Smooth muscle cell (in vitro differentiated cells): ENCODE data around the gene PANK1. TPM values are rescaled to one million over a fixed set of nuclear protein-coding genes. Genes with fewer than 3 reads are reported as not detected.
A peak's percentile ranks its signal among the peaks of the same experiment; 100 is the strongest.

Experiments used
- DNase-seq: peaks from one replicate; lab custom pipeline; 2025; ENCODE audit not compliant: unreplicated experiment; lab: John Stamatoyannopoulos, UW
- H2AFZ ChIP-seq: fragments of 200-600 bp; sonication (generic); 2 replicates; pipeline ENCODE4 v1.6.0; 2016; ENCODE audit warnings: antibody characterized with exemption, low read depth, mild to moderate bottlenecking
- H3F3A ChIP-seq: fragments of 200-600 bp; sonication (generic); 2 replicates; pipeline ENCODE4 v1.6.0; 2017; ENCODE audit warnings: antibody characterized with exemption, low read depth
- H3K27ac ChIP-seq: fragments of 200-600 bp; sonication (generic); 2 replicates; pipeline ENCODE4 v1.5.1; 2016; ENCODE audit warnings: low read depth, mild to moderate bottlenecking
- H3K27me3 ChIP-seq: fragments of 200-600 bp; sonication (generic); 2 replicates; pipeline ENCODE4 v1.6.1; 2016; ENCODE audit warnings: low read depth, mild to moderate bottlenecking
- H3K36me3 ChIP-seq: fragments of 200-600 bp; sonication (generic); 2 replicates; pipeline ENCODE4 v1.5.1; 2016; ENCODE audit warnings: low read depth
- H3K4me1 ChIP-seq: fragments of 200-600 bp; sonication (generic); 2 replicates; pipeline ENCODE4 v1.5.1; 2016; ENCODE audit warnings: low read depth
- H3K4me2 ChIP-seq: fragments of 200-600 bp; sonication (generic); 2 replicates; pipeline ENCODE4 v1.6.0; 2016; ENCODE audit warnings: mild to moderate bottlenecking
- H3K4me3 ChIP-seq: fragments of 200-600 bp; sonication (generic); 2 replicates; pipeline ENCODE4 v1.5.1; 2016; ENCODE audit warnings: mild to moderate bottlenecking
- H3K79me2 ChIP-seq: fragments of 200-600 bp; sonication (generic); 2 replicates; pipeline ENCODE4 v1.6.0; 2016; ENCODE audit warnings: low read depth, mild to moderate bottlenecking
- H3K9ac ChIP-seq: fragments of 200-600 bp; sonication (generic); 2 replicates; pipeline ENCODE4 v1.6.0; 2016; ENCODE audit warnings: low read depth
- H3K9me3 ChIP-seq: fragments of 200-600 bp; sonication (generic); replicated peaks from 2 replicates; pipeline ENCODE4 v1.5.1; 2016; ENCODE audit warnings: low read depth
- H4K20me1 ChIP-seq: fragments of 200-600 bp; sonication (generic); 2 replicates; pipeline ENCODE4 v1.6.0; 2016; ENCODE audit warnings: low read depth
- CTCF ChIP-seq: fragments of 200-600 bp; sonication (generic); IDR thresholded peaks from 2 replicates; pipeline ENCODE4 v1.5.1; 2017; ENCODE audit warnings: borderline replicate concordance, mild to moderate bottlenecking, antibody characterized with exemption; ENCODE audit not compliant: insufficient read depth, poor library complexity, severe bottlenecking
- WGBS: methylation state at CpG from one replicate; pipeline ENCODE4 v1.1.7; 2016; ENCODE audit warnings: low lambda C conversion rate; 5-methylcytosine and 5-hydroxymethylcytosine counted together
- microRNA counts: library from miRNA; unstranded; fragments of <30 nt; microRNA quantifications from one replicate; lab custom pipeline; 2016
- microRNA-seq: library from miRNA; unstranded; fragments of <30 nt; microRNA quantifications from one replicate; pipeline ENCODE4, GENCODE V29; 2016; ENCODE audit warnings: borderline number of aligned reads
- polyA plus RNA-seq: library from polyadenylated mRNA; unstranded; fragments of >200 nt; fragmentation: Nextera tagmentation; extraction: Ambion mirVana; gene quantifications from 2 replicates; pipeline ENCODE4 v1.2.1, GENCODE V29; 2016
- small RNA-seq: library from RNA; depleted of rRNA; stranded (forward); fragments of <200 nt; gene quantifications from one replicate; pipeline ENCODE3, GENCODE V24; 2014
- total RNA-seq: library from RNA; depleted of rRNA; stranded (reverse); fragments of >200 nt; gene quantifications from 2 replicates; pipeline ENCODE4 v1.2.3, GENCODE V29; 2014

The PANK1 gene
- total and polyA plus RNA-seq, 2 experiments from 2014 or later, result 8.6 to 14.1 TPM

- Histone ChIP-seq H3K27ac (no peak overlapping the region), H2AFZ (no peak overlapping the region), H3K4me3 (peak overlapping the region; percentile 57), H3K9me3 (no peaks in the 10 kb centered on the region), H3K27me3 (peaks cover 63% of the 10 kb centered on the region), H3K4me2 (peak overlapping the region; percentile 91), H4K20me1 (no peaks in the 10 kb centered on the region), H3K9ac (no peak overlapping the region), H3F3A (no peaks in the 10 kb centered on the region), H3K79me2 (no peaks in the 10 kb centered on the region), H3K4me1 (no peaks in the 10 kb centered on the region), H3K36me3 (no peaks in the 10 kb centered on the region)
- no peak for DNase-seq
- 13% methylated on average over 8 of the region's 8 CpGs for WGBS
- no peak for TF ChIP-seq CTCF
Measured at GRCh38 chr10:89534826-89535166, 110.2 kb downstream of the PANK1 start.

MicroRNA genes within 50 kb of the gene (microRNA counts, 767-probe panel; counts per million panel counts)
- 8,072 counts per million, percentile 55 among the panel's probes with 10 or more counts for microRNA hsa-miR-107 (lab: Ali Mortazavi, UCI)

Small RNAs within 50 kb of the gene (microRNA-seq; reads per million reads assigned to microRNA genes)
- gene MIR107, result 1,665 reads per million, percentile 83 among the genes with 10 or more reads in this experiment

Small RNAs within 50 kb of the gene (small RNA-seq; reads per million reads assigned to genes)
- gene MIR107, result 9.3 reads per million, percentile 76 among the genes with 10 or more reads in this experiment

Other genes starting within 250 kb of the PANK1 start
- gene IFIT5, start 230.7 kb downstream of the PANK1 start, total RNA-seq, result 5.7 and 7.7 TPM in 2 replicates
- gene IFIT5, start 230.7 kb downstream of the PANK1 start, polyA plus RNA-seq, result 2.2 and 4.9 TPM in 2 replicates
- not detected in 2 replicates for gene SLC16A12, start 109.6 kb downstream of the PANK1 start, total RNA-seq
- not detected in 2 replicates for gene SLC16A12, start 109.6 kb downstream of the PANK1 start, polyA plus RNA-seq
- gene KIF20B, start 56.3 kb upstream of the PANK1 start, total RNA-seq, result 6.0 and 9.1 TPM in 2 replicates
- 4.5 and 4.8 TPM in 2 replicates for gene KIF20B, start 56.3 kb upstream of the PANK1 start, polyA plus RNA-seq